ENCODE results near the gene LINC00305.

Gene LINC00305

GRCh38 chr18:64095056-64095455 is 53.8 kb downstream of the LINC00305 start:
- DNase-seq (no peak), ATAC-seq (no peak)
- Mint-ChIP-seq H3K9me3 (no peaks in the 10 kb centered on the region), H3K36me3 (ENCODE audit: low read depth) (no peaks in the 10 kb centered on the region), H3K27ac (no peak overlapping the region), H3K4me3 (no peak overlapping the region), H3K27me3 (peaks cover 5% of the 10 kb centered on the region), H3K4me1 (no peaks in the 10 kb centered on the region)

GRCh38 chr18:64094210-64094609 is 54.7 kb downstream of the LINC00305 start:
- H3K36me3 Mint-ChIP-seq (ENCODE audit: low read depth): no peaks in the 10 kb centered on the region
- H3K27me3 Mint-ChIP-seq: peaks cover 5% of the 10 kb centered on the region
- no peaks in the 10 kb centered on the region for H3K4me1 Mint-ChIP-seq
- DNase-seq: no peak
- no peak for ATAC-seq
- H3K4me3 Mint-ChIP-seq: no peak overlapping the region
- H3K9me3 Mint-ChIP-seq: no peaks in the 10 kb centered on the region
- H3K27ac Mint-ChIP-seq: no peak overlapping the region

GRCh38 chr18:64091526-64091925 is 57.4 kb downstream of the LINC00305 start:
- no peak for ATAC-seq
- H3K36me3 Mint-ChIP-seq (ENCODE audit: low read depth): no peaks in the 10 kb centered on the region
- no peak overlapping the region for H3K4me3 Mint-ChIP-seq
- H3K4me1 Mint-ChIP-seq: no peaks in the 10 kb centered on the region
- no peak overlapping the region for H3K27ac Mint-ChIP-seq
- H3K9me3 Mint-ChIP-seq: no peaks in the 10 kb centered on the region
- no peak for DNase-seq
- H3K27me3 Mint-ChIP-seq: peaks cover 5% of the 10 kb centered on the region

- Mint-ChIP-seq H3K4me3 (no peak overlapping the region), H3K4me1 (no peaks in the 10 kb centered on the region), H3K27ac (no peak overlapping the region), H3K27me3 (peaks cover 5% of the 10 kb centered on the region), H3K36me3 (ENCODE audit: low read depth) (no peaks in the 10 kb centered on the region), H3K9me3 (no peaks in the 10 kb centered on the region)
- DNase-seq (no peak), ATAC-seq (no peak)
Measured at GRCh38 chr18:64090876-64091275, 58.0 kb downstream of the LINC00305 start.

GRCh38 chr18:64083916-64084315 is 65.0 kb downstream of the LINC00305 start:
- no peak for DNase-seq
- H3K4me3 Mint-ChIP-seq: no peak overlapping the region
- H3K9me3 Mint-ChIP-seq: no peaks in the 10 kb centered on the region
- no peaks in the 10 kb centered on the region for H3K27me3 Mint-ChIP-seq
- H3K27ac Mint-ChIP-seq: no peak overlapping the region
- ATAC-seq: no peak
- H3K4me1 Mint-ChIP-seq: no peaks in the 10 kb centered on the region
- H3K36me3 Mint-ChIP-seq (ENCODE audit: low read depth): no peaks in the 10 kb centered on the region

GRCh38 chr18:64082513-64082912 is 66.4 kb downstream of the LINC00305 start:
- H3K9me3 Mint-ChIP-seq: no peaks in the 10 kb centered on the region
- DNase-seq: no peak
- no peak for ATAC-seq
- H3K27me3 Mint-ChIP-seq: peaks cover 2% of the 10 kb centered on the region
- H3K27ac Mint-ChIP-seq: no peak overlapping the region
- no peaks in the 10 kb centered on the region for H3K4me1 Mint-ChIP-seq
- H3K36me3 Mint-ChIP-seq (ENCODE audit: low read depth): no peaks in the 10 kb centered on the region
- H3K4me3 Mint-ChIP-seq: no peak overlapping the region

GRCh38 chr18:64082054-64082453 is 66.8 kb downstream of the LINC00305 start:
- Mint-ChIP-seq H3K27ac (no peak overlapping the region), H3K36me3 (ENCODE audit: low read depth) (no peaks in the 10 kb centered on the region), H3K4me3 (no peak overlapping the region), H3K9me3 (no peaks in the 10 kb centered on the region), H3K27me3 (peaks cover 2% of the 10 kb centered on the region), H3K4me1 (no peaks in the 10 kb centered on the region)
- DNase-seq (no peak), ATAC-seq (no peak)

- ATAC-seq: no peak
- H3K27ac Mint-ChIP-seq: no peak overlapping the region
Measured at GRCh38 chr18:64073971-64074370, 74.9 kb downstream of the LINC00305 start.

GRCh38 chr18:64055019-64055418 is 93.9 kb downstream of the LINC00305 start:
- Mint-ChIP-seq H3K36me3 (ENCODE audit: low read depth) (no peaks in the 10 kb centered on the region), H3K4me1 (no peaks in the 10 kb centered on the region), H3K4me3 (no peak overlapping the region), H3K9me3 (peaks cover 3% of the 10 kb centered on the region), H3K27ac (no peak overlapping the region), H3K27me3 (no peaks in the 10 kb centered on the region)
- DNase-seq (no peak), ATAC-seq (no peak)

More at GRCh38 chr18:64073971-64074370, 74.9 kb downstream of the LINC00305 start:
- H3K27me3 Mint-ChIP-seq: peaks cover 10% of the 10 kb centered on the region
- H3K4me3 Mint-ChIP-seq: no peak overlapping the region
- H3K4me1 Mint-ChIP-seq: no peaks in the 10 kb centered on the region
- H3K36me3 Mint-ChIP-seq (ENCODE audit: low read depth): no peaks in the 10 kb centered on the region
- DNase-seq: no peak
- peaks cover 4% of the 10 kb centered on the region for H3K9me3 Mint-ChIP-seq

GRCh38 chr18:64053246-64053645 is 95.6 kb downstream of the LINC00305 start:
- Mint-ChIP-seq H3K4me1 (no peaks in the 10 kb centered on the region), H3K36me3 (ENCODE audit: low read depth) (no peaks in the 10 kb centered on the region), H3K9me3 (no peaks in the 10 kb centered on the region), H3K4me3 (no peak overlapping the region), H3K27ac (no peak overlapping the region), H3K27me3 (no peaks in the 10 kb centered on the region)
- DNase-seq (no peak), ATAC-seq (no peak)

GRCh38 chr18:64052772-64053171 is 96.1 kb downstream of the LINC00305 start:
- Mint-ChIP-seq H3K27ac (no peak overlapping the region), H3K27me3 (no peaks in the 10 kb centered on the region), H3K36me3 (ENCODE audit: low read depth) (no peaks in the 10 kb centered on the region), H3K4me1 (no peaks in the 10 kb centered on the region), H3K9me3 (no peaks in the 10 kb centered on the region), H3K4me3 (no peak overlapping the region)
- no peak for DNase-seq
- no peak for ATAC-seq

- no peaks in the 10 kb centered on the region for H3K36me3 Mint-ChIP-seq (ENCODE audit: low read depth)
- no peak for DNase-seq
- no peak for ATAC-seq
- no peaks in the 10 kb centered on the region for H3K27me3 Mint-ChIP-seq
- H3K9me3 Mint-ChIP-seq: no peaks in the 10 kb centered on the region
- no peaks in the 10 kb centered on the region for H3K4me1 Mint-ChIP-seq
- no peak overlapping the region for H3K4me3 Mint-ChIP-seq
- no peak overlapping the region for H3K27ac Mint-ChIP-seq
Measured at GRCh38 chr18:64044616-64045015, 104.3 kb downstream of the LINC00305 start.

GRCh38 chr18:64042728-64043358 is 106.0 kb downstream of the LINC00305 start:
- no peaks in the 10 kb centered on the region for H3K9me3 Mint-ChIP-seq
- no peaks in the 10 kb centered on the region for H3K4me1 Mint-ChIP-seq
- ATAC-seq (no peak), DNase-seq (no peak)
- no peak overlapping the region for H3K4me3 Mint-ChIP-seq
- H3K27me3 Mint-ChIP-seq: no peaks in the 10 kb centered on the region
- H3K36me3 Mint-ChIP-seq (ENCODE audit: low read depth): no peaks in the 10 kb centered on the region
- no peak overlapping the region for H3K27ac Mint-ChIP-seq

GRCh38 chr18:64037812-64038414 is 111.0 kb downstream of the LINC00305 start:
- DNase-seq (no peak), ATAC-seq (no peak)
- no peaks in the 10 kb centered on the region for H3K4me1 Mint-ChIP-seq
- H3K9me3 Mint-ChIP-seq: no peaks in the 10 kb centered on the region
- no peak overlapping the region for H3K4me3 Mint-ChIP-seq
- H3K36me3 Mint-ChIP-seq (ENCODE audit: low read depth): no peaks in the 10 kb centered on the region
- H3K27ac Mint-ChIP-seq: no peak overlapping the region
- peaks cover 3% of the 10 kb centered on the region for H3K27me3 Mint-ChIP-seq

- H3K36me3 Mint-ChIP-seq (ENCODE audit: low read depth): no peaks in the 10 kb centered on the region
- H3K27me3 Mint-ChIP-seq: peaks cover 6% of the 10 kb centered on the region
- H3K9me3 Mint-ChIP-seq: no peaks in the 10 kb centered on the region
- H3K27ac Mint-ChIP-seq: no peak overlapping the region
- ATAC-seq (no peak), DNase-seq (no peak)
- no peaks in the 10 kb centered on the region for H3K4me1 Mint-ChIP-seq
- no peak overlapping the region for H3K4me3 Mint-ChIP-seq
Measured at GRCh38 chr18:64032312-64032711, 116.6 kb downstream of the LINC00305 start.

- Mint-ChIP-seq H3K9me3 (no peaks in the 10 kb centered on the region), H3K4me3 (no peak overlapping the region), H3K4me1 (no peaks in the 10 kb centered on the region), H3K27me3 (peaks cover 6% of the 10 kb centered on the region), H3K36me3 (ENCODE audit: low read depth) (no peaks in the 10 kb centered on the region), H3K27ac (no peak overlapping the region)
- no peak for DNase-seq
- ATAC-seq: no peak
Measured at GRCh38 chr18:64031411-64031810, 117.5 kb downstream of the LINC00305 start.

All from activated naive CD8-positive, alpha-beta T cell treated with anti-CD3 and anti-CD28 coated beads, Interleukin-2, amount 50 U/mL, for 24 hours (primary cell).